Body of pancreas (tissue), 4 donors: ENCODE results near the gene AP3M1. TPM values are rescaled to one million over a fixed set of nuclear protein-coding genes. Genes with fewer than 3 reads are reported as not detected.

Experiments used
- ATAC-seq: fragments of 150-250 bp; one replicate; pipeline ENCODE4 v1.9.1; 2016
- DNase-seq, 4 donors: peaks; one replicate each; pipeline ENCODE4 v3.0.0-alpha.2; 2019
- H3K27ac ChIP-seq, 4 donors: fragments of 200-600 bp; sonication (generic); 1 replicate in 3 of 4; 2 replicates in 1 of 4; pipeline versions ENCODE4 v1.5.1 to v1.6.1; 2016 to 2019; ENCODE audit warnings: mild to moderate bottlenecking in 1 of 4, mixed read lengths in 1 of 4, moderate library complexity in 1 of 4
- H3K27me3 ChIP-seq, 2 donors: fragments of 200-600 bp; sonication (generic); one replicate each; pipeline ENCODE4 v1.6.0; 2016; ENCODE audit warnings: mild to moderate bottlenecking in 1 of 2
- H3K36me3 ChIP-seq, 2 donors: fragments of 200-600 bp; sonication (generic); replicated peaks in 1 of 2; 2 replicates each; pipeline ENCODE4 v1.5.1; 2016; ENCODE audit warnings: low read depth in 2 of 2; ENCODE audit not compliant: insufficient read depth in 1 of 2
- H3K4me1 ChIP-seq: fragments of 200-600 bp; sonication (generic); one replicate; pipeline ENCODE4 v1.6.0; 2016
- H3K4me3 ChIP-seq, 2 donors: fragments of 200-600 bp; sonication (generic); 1 replicate in 1 of 2; 2 replicates in 1 of 2; pipeline ENCODE4 v1.5.1; 2016 to 2019
- H3K9me3 ChIP-seq, 3 donors: fragments of 200-600 bp; sonication (generic); 1 replicate in 2 of 3; 2 replicates in 1 of 3; pipeline ENCODE4 v1.5.1; 2016
- POLR2A ChIP-seq, 3 donors: fragments of 450-650 bp; IDR thresholded peaks; one replicate each; pipeline ENCODE4 v1.6.1; 2016; ENCODE audit warnings: antibody characterized with exemption in 3 of 3, mild to moderate bottlenecking in 2 of 3
- WGBS, 2 donors: methylation state at CpG; one replicate each; pipeline ENCODE4 v1.1.5; 2017; 5-methylcytosine and 5-hydroxymethylcytosine counted together
- intact Hi-C: fragments of 100-400 bp; cut with DNase I; formaldehyde crosslinking; loops from one replicate; pipeline ENCODE4 v1.15.1; 2023
- total RNA-seq, 2 donors: library from RNA; depleted of rRNA; stranded (reverse); fragments of >200 nt; gene quantifications; one replicate each; pipeline ENCODE4 v1.1.0, GENCODE V29; 2016
- TF ChIP-seq, protein P1 (sequence below), 7 experiments: fragments of 450-650 bp in 4 of 7; fragments of 200-600 bp in 3 of 7; sonication (generic) in 3 of 7; IDR thresholded peaks; one replicate each; pipeline ENCODE4 v1.5.1; 2016 to 2019; ENCODE audit warnings: antibody characterized with exemption in 7 of 7

The AP3M1 gene
- total RNA-seq, 2 donors from 2014 or later: 7.9 to 17.1 TPM

DNA sequence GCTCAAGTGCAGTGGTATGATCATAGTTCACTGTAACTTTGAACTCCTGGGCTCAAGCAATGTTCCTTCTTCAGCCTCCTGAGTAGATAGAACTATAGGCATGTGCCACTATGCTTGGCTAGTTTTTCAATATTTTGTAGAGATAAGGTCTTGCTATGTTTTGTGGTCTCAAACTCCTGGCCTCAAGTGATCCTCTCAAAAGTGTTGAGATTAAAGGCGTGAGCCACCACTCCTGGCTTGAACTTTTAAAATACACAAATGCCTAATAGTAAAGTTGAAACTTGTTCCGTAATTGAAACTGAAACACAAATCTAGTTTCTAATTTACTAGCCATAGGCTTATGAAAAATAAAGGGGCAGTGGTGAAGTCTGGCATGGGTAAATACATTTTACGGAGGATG lies 65.7 kb downstream of the AP3M1 start:
- 91 to 94% methylated on average over 3 of the region's 3 CpGs for WGBS, 2 donors
- DNase-seq (no peak), ATAC-seq (no peak)
- H3K27ac ChIP-seq: no peak overlapping the region
- TF ChIP-seq, protein P1, sequence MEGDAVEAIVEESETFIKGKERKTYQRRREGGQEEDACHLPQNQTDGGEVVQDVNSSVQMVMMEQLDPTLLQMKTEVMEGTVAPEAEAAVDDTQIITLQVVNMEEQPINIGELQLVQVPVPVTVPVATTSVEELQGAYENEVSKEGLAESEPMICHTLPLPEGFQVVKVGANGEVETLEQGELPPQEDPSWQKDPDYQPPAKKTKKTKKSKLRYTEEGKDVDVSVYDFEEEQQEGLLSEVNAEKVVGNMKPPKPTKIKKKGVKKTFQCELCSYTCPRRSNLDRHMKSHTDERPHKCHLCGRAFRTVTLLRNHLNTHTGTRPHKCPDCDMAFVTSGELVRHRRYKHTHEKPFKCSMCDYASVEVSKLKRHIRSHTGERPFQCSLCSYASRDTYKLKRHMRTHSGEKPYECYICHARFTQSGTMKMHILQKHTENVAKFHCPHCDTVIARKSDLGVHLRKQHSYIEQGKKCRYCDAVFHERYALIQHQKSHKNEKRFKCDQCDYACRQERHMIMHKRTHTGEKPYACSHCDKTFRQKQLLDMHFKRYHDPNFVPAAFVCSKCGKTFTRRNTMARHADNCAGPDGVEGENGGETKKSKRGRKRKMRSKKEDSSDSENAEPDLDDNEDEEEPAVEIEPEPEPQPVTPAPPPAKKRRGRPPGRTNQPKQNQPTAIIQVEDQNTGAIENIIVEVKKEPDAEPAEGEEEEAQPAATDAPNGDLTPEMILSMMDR (IDR thresholded peaks at IDR 0.05): no peak
- TF ChIP-seq POLR2A (IDR thresholded peaks at IDR 0.05): no peak
- no peaks in the 10 kb centered on the region for H3K9me3 ChIP-seq
- peaks cover 2 to 7% of the 10 kb centered on the region in 2 donors for H3K36me3 ChIP-seq
- no peak overlapping the region for H3K4me3 ChIP-seq
- H3K4me1 ChIP-seq: no peaks in the 10 kb centered on the region
- H3K27me3 ChIP-seq: no peaks in the 10 kb centered on the region
- intact Hi-C loops: loop anchor here (10.0 kb wide), 1 partner anchor 200 kb away; no protein-coding TSS in a partner anchor

DNA sequence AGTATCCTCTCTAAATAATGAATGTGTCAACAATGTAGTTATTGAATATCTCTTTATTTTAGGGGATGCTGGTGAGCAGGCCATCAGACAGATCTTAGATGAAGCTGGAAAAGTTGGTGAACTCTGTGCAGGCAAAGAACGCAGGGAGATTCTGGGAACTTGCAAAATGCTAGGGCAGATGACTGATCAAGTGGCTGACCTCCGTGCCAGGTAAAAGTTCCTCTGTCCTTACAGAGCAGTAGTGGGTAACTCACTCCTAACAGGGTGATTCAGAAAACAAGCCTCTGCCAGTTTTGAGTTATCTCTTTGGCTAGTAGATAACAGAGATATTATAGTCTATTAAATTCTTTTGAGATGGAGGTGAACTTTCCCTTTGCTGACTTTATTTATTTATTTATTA lies 67.3 kb downstream of the AP3M1 start:
- Histone ChIP-seq H3K27ac (no peak overlapping the region), H3K27me3 (no peaks in the 10 kb centered on the region), H3K9me3 (no peaks in the 10 kb centered on the region), H3K4me3 (no peak overlapping the region), H3K36me3 (peaks cover 0 to 3% of the 10 kb centered on the region in 2 donors), H3K4me1 (no peaks in the 10 kb centered on the region)
- no peak for ATAC-seq
- no peak for DNase-seq
- intact Hi-C loops: loop anchor here (10.0 kb wide), 1 partner anchor 199 kb away; no protein-coding TSS in a partner anchor
- WGBS, 2 donors: 83 to 87% methylated on average over 2 of the region's 2 CpGs
- TF ChIP-seq POLR2A (IDR thresholded peaks at IDR 0.05): no peak
- TF ChIP-seq, protein P1 (IDR thresholded peaks at IDR 0.05): no peak

DNA sequence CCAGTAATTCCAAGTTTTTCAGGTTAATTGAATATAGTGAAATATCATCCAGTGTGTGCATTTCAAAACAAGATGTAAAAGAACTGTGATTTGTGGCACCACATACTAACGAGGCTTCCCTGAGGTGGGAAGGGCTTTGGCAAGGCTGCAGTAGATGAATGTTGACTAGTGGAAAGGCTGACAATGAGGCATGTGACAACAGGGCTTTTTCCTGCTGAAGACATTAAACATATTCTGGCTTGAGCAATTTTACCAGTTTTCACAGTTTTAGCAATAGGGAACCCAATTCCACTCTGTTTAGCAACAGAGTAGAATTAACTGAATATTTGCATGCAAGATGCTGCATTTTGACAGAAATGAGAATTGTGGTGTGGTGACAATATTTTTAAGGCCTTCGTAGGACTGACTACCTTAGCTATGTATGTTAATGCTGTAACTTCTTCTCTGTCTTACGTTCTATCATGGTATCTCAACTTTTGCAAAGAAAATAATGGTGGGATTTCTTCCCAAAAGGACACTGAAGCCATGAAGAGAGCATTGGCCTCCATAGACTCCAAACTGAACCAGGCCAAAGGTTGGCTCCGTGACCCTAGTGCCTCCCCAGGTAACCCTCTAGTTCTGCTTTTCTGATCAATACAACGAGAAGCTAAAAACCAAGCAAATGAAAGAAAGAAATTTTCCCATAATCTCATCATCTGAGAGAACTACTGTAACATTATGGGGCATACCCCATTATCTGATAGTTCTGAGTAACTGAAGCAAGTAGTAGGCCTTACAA lies 68.5 kb downstream of the AP3M1 start:
- peaks cover 0 to 3% of the 10 kb centered on the region in 2 donors for H3K36me3 ChIP-seq
- 63 to 82% methylated on average over 5 of the region's 5 CpGs for WGBS, 2 donors
- intact Hi-C loops: loop anchor here (10.0 kb wide), 1 partner anchor 197 kb away; no protein-coding TSS in a partner anchor
- no peak overlapping the region for H3K4me3 ChIP-seq
- no peaks in the 10 kb centered on the region for H3K9me3 ChIP-seq
- no peaks in the 10 kb centered on the region for H3K4me1 ChIP-seq
- no peak for TF ChIP-seq POLR2A (IDR thresholded peaks at IDR 0.05)
- TF ChIP-seq, protein P1 (IDR thresholded peaks at IDR 0.05): no peak
- ATAC-seq: no peak
- H3K27ac ChIP-seq: no peak overlapping the region
- no peak for DNase-seq
- H3K27me3 ChIP-seq: no peaks in the 10 kb centered on the region

DNA sequence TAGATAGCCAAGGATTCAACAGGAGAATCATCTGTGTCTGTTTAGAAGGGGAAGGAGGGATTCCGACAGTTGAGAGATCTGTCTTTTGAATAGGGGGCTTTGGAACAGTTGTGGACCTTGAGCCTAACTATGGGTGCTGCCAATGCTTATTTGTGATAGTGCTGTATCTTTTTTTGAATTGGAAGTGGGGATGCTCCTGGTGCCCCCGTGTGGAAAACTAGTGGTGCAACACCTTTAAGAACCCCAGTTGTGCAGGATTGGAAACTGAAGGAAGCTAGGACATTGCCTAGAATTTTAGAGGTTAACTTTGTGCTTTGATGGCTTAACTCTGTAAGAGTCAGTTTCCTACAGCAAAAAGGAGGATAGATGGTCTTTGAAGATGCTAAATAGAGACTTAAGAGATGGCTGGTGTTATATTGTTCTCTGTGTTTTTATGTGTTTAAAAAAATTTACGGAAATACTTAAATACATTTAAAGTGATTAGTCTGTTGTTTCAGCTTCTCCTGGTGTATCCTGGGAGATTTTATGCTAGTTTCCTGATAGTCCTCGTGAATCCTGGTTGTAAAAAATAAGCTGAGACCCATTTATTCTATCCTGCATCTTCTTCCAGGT lies 69.3 kb downstream of the AP3M1 start:
- H3K27ac ChIP-seq: no peak overlapping the region
- intact Hi-C loops: loop anchor here (10.0 kb wide), 1 partner anchor 196 kb away; no protein-coding TSS in a partner anchor
- DNase-seq (peak; percentile 35 to 57 (median 42)), ATAC-seq (peak; percentile 65)
- H3K36me3 ChIP-seq: peaks cover 0 to 3% of the 10 kb centered on the region in 2 donors
- no peak for TF ChIP-seq POLR2A (IDR thresholded peaks at IDR 0.05)
- TF ChIP-seq, protein P1 (IDR thresholded peaks at IDR 0.05): peak; percentile 20 to 70 (median 64)
- H3K4me3 ChIP-seq: no peak overlapping the region
- WGBS, 2 donors: 46 to 48% methylated on average over 4 of the region's 4 CpGs
- H3K4me1 ChIP-seq: no peaks in the 10 kb centered on the region
- H3K9me3 ChIP-seq: no peaks in the 10 kb centered on the region
- no peaks in the 10 kb centered on the region for H3K27me3 ChIP-seq
